ENCODE results near the gene TMEM200A. TPM values are rescaled to one million over a fixed set of nuclear protein-coding genes. Genes with fewer than 3 reads are reported as not detected.

The TMEM200A gene
- total and polyA plus RNA-seq, 2 of the 8 experiments (the other 6 are each of a cell fraction or from before 2014, with no cell fraction given): 6.2 to 13.9 TPM

DNA sequence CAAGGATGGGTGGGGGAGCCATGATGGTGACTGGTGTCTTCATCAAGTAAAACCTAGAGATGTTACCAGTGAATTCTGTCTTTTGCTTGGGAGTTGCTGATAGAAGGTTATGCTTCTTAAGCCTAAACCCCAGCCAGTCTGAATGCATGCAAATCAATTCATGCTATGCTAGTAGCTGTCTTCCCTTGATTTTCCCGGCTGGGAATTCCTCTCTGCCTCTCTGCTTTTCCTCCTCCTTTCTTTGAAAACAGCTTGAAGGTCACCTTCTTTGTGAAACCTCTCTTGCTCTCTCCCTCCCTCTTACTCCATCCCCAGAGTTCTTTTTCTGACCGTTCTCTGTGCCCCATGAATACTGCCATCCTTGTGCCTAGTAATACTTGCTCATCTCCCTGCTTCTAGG is 58.9 kb downstream of the TMEM200A start (continued):
- TF ChIP-seq SUZ12 (IDR thresholded peaks at IDR 0.05; ENCODE audit: low read length) (no peak), CTBP2 (IDR thresholded peaks at IDR 0.05; ENCODE audit: borderline replicate concordance, insufficient read depth, insufficient read length, low read length) (no peak), RXRA (IDR thresholded peaks at IDR 0.05; ENCODE audit: insufficient read depth, low read depth, low read length) (no peak), BACH1 (IDR thresholded peaks at IDR 0.05; ENCODE audit: low read length) (no peak)
- TF ChIP-seq, protein P1, sequence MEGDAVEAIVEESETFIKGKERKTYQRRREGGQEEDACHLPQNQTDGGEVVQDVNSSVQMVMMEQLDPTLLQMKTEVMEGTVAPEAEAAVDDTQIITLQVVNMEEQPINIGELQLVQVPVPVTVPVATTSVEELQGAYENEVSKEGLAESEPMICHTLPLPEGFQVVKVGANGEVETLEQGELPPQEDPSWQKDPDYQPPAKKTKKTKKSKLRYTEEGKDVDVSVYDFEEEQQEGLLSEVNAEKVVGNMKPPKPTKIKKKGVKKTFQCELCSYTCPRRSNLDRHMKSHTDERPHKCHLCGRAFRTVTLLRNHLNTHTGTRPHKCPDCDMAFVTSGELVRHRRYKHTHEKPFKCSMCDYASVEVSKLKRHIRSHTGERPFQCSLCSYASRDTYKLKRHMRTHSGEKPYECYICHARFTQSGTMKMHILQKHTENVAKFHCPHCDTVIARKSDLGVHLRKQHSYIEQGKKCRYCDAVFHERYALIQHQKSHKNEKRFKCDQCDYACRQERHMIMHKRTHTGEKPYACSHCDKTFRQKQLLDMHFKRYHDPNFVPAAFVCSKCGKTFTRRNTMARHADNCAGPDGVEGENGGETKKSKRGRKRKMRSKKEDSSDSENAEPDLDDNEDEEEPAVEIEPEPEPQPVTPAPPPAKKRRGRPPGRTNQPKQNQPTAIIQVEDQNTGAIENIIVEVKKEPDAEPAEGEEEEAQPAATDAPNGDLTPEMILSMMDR (IDR thresholded peaks at IDR 0.05; ENCODE audit: control extremely low read depth in 1 of 3, insufficient read depth in 1 of 3, low read depth in 1 of 3, low read length in 3 of 3): no peak
